H1 (cell line): Measurements from ENCODE around the gene SOX13. TPM values are rescaled to one million over a fixed set of nuclear protein-coding genes. Genes with fewer than 3 reads are reported as not detected.

Experiments
- CTCF ChIA-PET: fragments of 300-600 bp; sonication (Branson Sonifier 250); formaldehyde crosslinking; loops from one replicate; lab custom pipeline; 2021; ENCODE audit not compliant: partially characterized antibody; lab: Charles Lee
- POLR2A ChIA-PET: fragments of 300-600 bp; sonication (Branson Sonifier 250); formaldehyde crosslinking; loops from one replicate; lab custom pipeline; 2021; ENCODE audit warnings: inconsistent platforms; ENCODE audit not compliant: partially characterized antibody; lab: Charles Lee
- DNase-seq, 2 experiments: peaks; one replicate each; pipeline versions ENCODE4 v3.0.0 to v3.0.0-alpha.2; 2010 to 2022; ENCODE audit warnings: low spot score in 2 of 2, low read depth in 1 of 2, mixed read lengths in 1 of 2
- FAIRE-seq: peaks from 2 replicates; lab custom pipeline; 2011; peaks lifted over from hg19 to GRCh38; lab: Jason Lieb, UNC
- H2AFZ ChIP-seq: 2 replicates; pipeline ENCODE4 v1.8.1; 2012; ENCODE audit warnings: low read length, inconsistent platforms
- H2AK5ac ChIP-seq: 2 replicates; pipeline ENCODE4 v1.6.1; 2013; ENCODE audit warnings: low read depth, low read length
- H2BK120ac ChIP-seq: replicated peaks from 2 replicates; pipeline ENCODE3; 2013; ENCODE audit warnings: low read depth, low read length, inconsistent platforms
- H2BK12ac ChIP-seq: 2 replicates; pipeline ENCODE4 v1.6.1; 2013; ENCODE audit warnings: low read depth, low read length
- H2BK15ac ChIP-seq: 2 replicates; pipeline ENCODE4 v1.6.1; 2013; ENCODE audit warnings: low read length
- H2BK20ac ChIP-seq: 2 replicates; pipeline ENCODE4 v1.6.1; 2013; ENCODE audit warnings: low read length
- H2BK5ac ChIP-seq: 2 replicates; pipeline ENCODE4 v1.6.1; 2013; ENCODE audit warnings: low read depth, low read length
- H3K14ac ChIP-seq: 2 replicates; pipeline ENCODE4 v1.6.1; 2013; ENCODE audit warnings: inconsistent platforms; ENCODE audit not compliant: insufficient read length
- H3K18ac ChIP-seq: 2 replicates; pipeline ENCODE4 v1.6.1; 2013; ENCODE audit warnings: low read length; ENCODE audit errors: extremely low read depth
- H3K23ac ChIP-seq: 2 replicates; pipeline ENCODE4 v1.6.1; 2013; ENCODE audit warnings: inconsistent platforms; ENCODE audit not compliant: insufficient read length
- H3K23me2 ChIP-seq: 2 replicates; pipeline ENCODE4 v1.6.1; 2013; ENCODE audit warnings: low read depth, low read length
- H3K27ac ChIP-seq: 2 replicates; pipeline ENCODE4 v1.6.1; 2011; ENCODE audit warnings: low read depth, low read length, inconsistent platforms
- H3K27me3 ChIP-seq, 4 experiments: replicated peaks in 1 of 4; 1 replicate in 1 of 4; 2 replicates in 3 of 4; pipeline versions ENCODE4 v1.6.1 to v1.8.1; 2011 to 2013; ENCODE audit warnings: low read length in 3 of 4, mild to moderate bottlenecking in 3 of 4, inconsistent platforms in 2 of 4, mixed read lengths in 2 of 4, moderate library complexity in 1 of 4; ENCODE audit not compliant: control insufficient read depth in 3 of 4, insufficient read depth in 3 of 4; ENCODE audit errors: extremely low read depth in 1 of 4
- H3K36me3 ChIP-seq, 4 experiments: 2 replicates each; pipeline versions ENCODE4 v1.6.1 to v1.8.1; 2011 to 2013; ENCODE audit warnings: mild to moderate bottlenecking in 4 of 4, low read length in 3 of 4, moderate library complexity in 2 of 4, control low read depth in 1 of 4, inconsistent platforms in 1 of 4; ENCODE audit not compliant: insufficient read depth in 4 of 4, control insufficient read depth in 2 of 4
- H3K4ac ChIP-seq: replicated peaks from 2 replicates; pipeline ENCODE3; 2013; ENCODE audit warnings: low read length, low read depth, mixed read lengths, inconsistent platforms; ENCODE audit not compliant: insufficient read length
- H3K4me1 ChIP-seq, 4 experiments: replicated peaks in 1 of 4; 1 replicate in 1 of 4; 2 replicates in 3 of 4; pipeline versions ENCODE4 v1.6.1 to v1.8.1; 2011 to 2013; ENCODE audit warnings: low read length in 3 of 4, inconsistent platforms in 2 of 4, mixed read lengths in 1 of 4; ENCODE audit not compliant: insufficient read depth in 4 of 4, control insufficient read depth in 3 of 4
- H3K4me2 ChIP-seq, 2 experiments: 2 replicates each; pipeline versions ENCODE4 v1.6.1 to v1.8.1; 2011 to 2013; ENCODE audit warnings: low read depth in 2 of 2, low read length in 2 of 2, control low read depth in 1 of 2, inconsistent platforms in 1 of 2, mild to moderate bottlenecking in 1 of 2; ENCODE audit not compliant: insufficient read depth in 1 of 2
- H3K4me3 ChIP-seq, 4 experiments: fragments of 200-600, 300-600 bp in 1 of 4; sonication (generic), shearing (Covaris generic), sonication (Bioruptor Twin) in 1 of 4; 2 replicates each; pipeline versions ENCODE4 v1.5.1 to v1.8.1; 2011 to 2016; ENCODE audit warnings: low read length in 4 of 4, low read depth in 3 of 4, control low read depth in 2 of 4, inconsistent platforms in 2 of 4, mild to moderate bottlenecking in 2 of 4, mixed read lengths in 1 of 4, moderate library complexity in 1 of 4; ENCODE audit not compliant: insufficient read depth in 2 of 4; ENCODE audit errors: extremely low read depth in 1 of 4
- H3K56ac ChIP-seq: replicated peaks from 2 replicates; pipeline ENCODE3; 2013; ENCODE audit warnings: low read depth, mild to moderate bottlenecking, mixed read lengths, low read length, inconsistent platforms; ENCODE audit not compliant: insufficient read length
- H3K79me1 ChIP-seq: 2 replicates; pipeline ENCODE4 v1.6.1; 2013; ENCODE audit warnings: low read depth, low read length, control low read depth
- H3K79me2 ChIP-seq, 2 experiments: 2 replicates each; pipeline versions ENCODE4 v1.6.1 to v1.8.1; 2012 to 2013; ENCODE audit warnings: low read length in 2 of 2, mild to moderate bottlenecking in 2 of 2, inconsistent platforms in 1 of 2; ENCODE audit not compliant: insufficient read depth in 2 of 2, control insufficient read depth in 1 of 2
- H3K9ac ChIP-seq, 4 experiments: replicated peaks in 1 of 4; 1 replicate in 1 of 4; 2 replicates in 3 of 4; pipeline versions ENCODE4 v1.6.1 to v1.8.1; 2011 to 2013; ENCODE audit warnings: low read depth in 3 of 4, low read length in 3 of 4, control low read depth in 2 of 4, mild to moderate bottlenecking in 2 of 4, moderate library complexity in 2 of 4, inconsistent platforms in 1 of 4; ENCODE audit errors: extremely low read depth in 1 of 4
- H3K9me3 ChIP-seq, 2 experiments: 2 replicates each; pipeline versions ENCODE4 v1.6.1 to v1.8.1; 2012 to 2013; ENCODE audit warnings: mild to moderate bottlenecking in 2 of 2, moderate library complexity in 2 of 2, control low read depth in 1 of 2, inconsistent platforms in 1 of 2, low read depth in 1 of 2, low read length in 1 of 2, mixed read lengths in 1 of 2; ENCODE audit not compliant: insufficient read depth in 2 of 2
- H4K20me1 ChIP-seq, 2 experiments: replicated peaks in 1 of 2; 2 replicates each; pipeline versions ENCODE3 to v1.8.1; 2011 to 2013; ENCODE audit warnings: inconsistent platforms in 2 of 2, low read length in 2 of 2, mild to moderate bottlenecking in 1 of 2; ENCODE audit not compliant: insufficient read depth in 2 of 2, control insufficient read depth in 1 of 2
- H4K5ac ChIP-seq: 2 replicates; pipeline ENCODE4 v1.6.1; 2013; ENCODE audit warnings: low read length, low read depth, mixed read lengths, inconsistent platforms; ENCODE audit not compliant: insufficient read length
- H4K8ac ChIP-seq: 2 replicates; pipeline ENCODE4 v1.8.0; 2013; ENCODE audit warnings: mild to moderate bottlenecking, moderate library complexity, low read length, inconsistent platforms; ENCODE audit not compliant: insufficient read depth; ENCODE audit errors: extremely low read depth
- H4K91ac ChIP-seq: replicated peaks from 2 replicates; pipeline ENCODE3; 2013; ENCODE audit warnings: low read length, mixed read lengths, inconsistent platforms; ENCODE audit not compliant: insufficient read length
- BRCA1 ChIP-seq: IDR thresholded peaks from 2 replicates; pipeline ENCODE4 v1.6.1; 2012; ENCODE audit warnings: low read depth, low read length, improper control_type of control experiment
- WGBS, 2 experiments: shearing (Covaris generic) in 1 of 2; methylation state at CpG; one replicate each; pipeline versions ENCODE4 v1.1.6 to v1.1.7; 2013 to 2015; ENCODE audit warnings: low lambda C conversion rate in 2 of 2, mixed read lengths in 2 of 2, inconsistent platforms in 1 of 2, low coverage in 1 of 2, missing lambda C conversion rate in 1 of 2; ENCODE audit not compliant: insufficient replicate concordance in 2 of 2, insufficient coverage in 1 of 2, insufficient read length in 1 of 2; ENCODE audit errors: extremely low coverage in 1 of 2, missing lambda C conversion rate in 1 of 2; 5-methylcytosine and 5-hydroxymethylcytosine counted together
- polyA plus RNA-seq, 7 experiments: library from polyadenylated mRNA; depleted of rRNA in 3 of 7; stranded (reverse) in 5 of 7; unstranded in 2 of 7; fragments of >200 nt in 5 of 7; fragments of 200-250 nt in 2 of 7; gene quantifications; 1 replicate in 5 of 7; 2 replicates in 1 of 7; 4 replicates in 1 of 7; pipeline versions ENCODE4 v1.2.1 to v1.2.3, GENCODE V29; 2011 to 2013; ENCODE audit warnings: missing spikeins in 2 of 7, mixed read lengths in 2 of 7
- total RNA-seq: library from RNA; stranded (reverse); fragmentation: NEBNext Ultra II Directional; extraction: Animal tissue kit (Norgen Biotek cat#: 25700); gene quantifications from 2 replicates; pipeline ENCODE4 v1.2.1, GENCODE V29; 2021

SOX13 gene
- total and polyA plus RNA-seq, 2 of the 8 experiments (the other 6 are each of a cell fraction or from before 2014, with no cell fraction given): 113 to 173 TPM

DNA sequence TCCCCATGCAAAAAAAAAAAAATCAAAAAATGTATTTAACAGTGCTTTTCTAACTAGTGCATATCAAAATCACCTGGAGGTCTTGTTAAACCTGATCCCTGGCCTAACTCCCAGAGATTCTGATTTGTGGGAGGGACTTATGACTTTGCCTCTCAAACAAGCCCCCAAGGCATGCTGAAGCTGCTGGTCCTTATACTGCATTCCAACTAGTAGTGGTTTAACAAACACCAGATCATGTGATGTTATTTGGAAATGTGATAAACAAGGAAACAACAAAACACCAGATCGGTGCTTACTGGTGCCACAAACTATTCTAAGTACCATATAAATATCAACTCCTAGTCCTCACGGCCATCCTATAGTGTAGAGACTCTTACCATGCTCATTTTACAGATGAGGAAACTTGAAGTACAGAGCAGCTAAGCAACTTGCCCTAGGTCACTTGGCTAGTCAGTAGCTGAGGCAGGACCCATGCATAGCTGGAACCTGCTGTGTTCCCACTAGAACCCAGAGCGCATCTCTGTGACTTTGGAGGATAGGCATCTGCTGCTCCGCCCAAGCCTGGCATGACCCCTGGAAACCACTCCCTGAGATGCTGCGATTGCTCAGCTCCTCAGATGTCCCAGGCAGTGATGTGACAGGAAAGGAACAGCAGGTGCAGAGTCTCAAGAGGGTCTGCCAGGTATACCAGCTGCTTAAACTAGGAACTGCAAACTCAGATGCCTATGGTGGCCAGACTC lies 38.1 kb downstream of the SOX13 start:
- 85% methylated on average over 5 of the region's 5 CpGs; no CpG with 5 or more reads in 1 of the 2 experiments for WGBS, 2 experiments
- Histone ChIP-seq H3K79me1 (peaks cover 15% of the 10 kb centered on the region; the same call in 1 of the 2 replicates), H4K8ac (no peak overlapping the region), H3K36me3 (peaks cover 0 to 17% (median 2%) of the 10 kb centered on the region in 4 experiments; a peak in 4 of 8 replicates), H3K27ac (no peak overlapping the region), H2BK12ac (0 out of 2 replicates have a peak overlapping the region, but pooled peaks have one; percentile 78), H4K20me1 (peaks cover 21 to 33% of the 10 kb centered on the region in 2 experiments), H3K4me1 (peaks cover 14 to 34% (median 25%) of the 10 kb centered on the region in 4 experiments), H2BK15ac (peak overlapping the region; percentile 77; the same call in 1 of the 2 replicates), H3K4me3 (no peak overlapping the region), H3K56ac (peak overlapping the region; percentile 9), H3K23ac (no peak overlapping the region), H3K18ac (no peak overlapping the region), H2AK5ac (no peak overlapping the region), H3K4ac (no peak overlapping the region), H2BK5ac (no peak overlapping the region), H2AFZ (no peak overlapping the region), H4K5ac (no peak overlapping the region), H3K4me2 (no peak overlapping the region), H2BK120ac (peak overlapping the region; percentile 81), H3K9ac (no peak overlapping the region), H2BK20ac (peak overlapping the region; percentile 75; the same call in 1 of the 2 replicates), H3K27me3 (no peaks in the 10 kb centered on the region), H3K79me2 (peaks cover 5 to 90% of the 10 kb centered on the region in 2 experiments; a peak in 3 of 4 replicates), H3K9me3 (no peaks in the 10 kb centered on the region), H3K14ac (no peak overlapping the region), H4K91ac (no peak overlapping the region), H3K23me2 (no peaks in the 10 kb centered on the region; the same call in 1 of the 2 replicates)
- FAIRE-seq: no peak
- POLR2A ChIA-PET: interaction anchor here (0.6 to 2.3 kb wide), 10 partner anchors 9 to 240 kb away, joined by 3 to 17 read pairs (median 3); no protein-coding TSS in a partner anchor
- no peak for DNase-seq
- no peak for TF ChIP-seq BRCA1
- CTCF ChIA-PET: interaction anchor here (1.1 to 7.6 kb wide), 7 partner anchors 9 to 241 kb away, joined by 3 to 105 read pairs (median 3); partner anchors contain the start of gene SOX13
